ENCODE results near the gene MCM3.

The MCM3 gene

GRCh38 chr6:52284460-52285176 lies at the start of gene MCM3:
Gene MCM3, minus strand, starts transcription at chr6:52284742. Its CDS starts 68 bp downstream, at chr6:52284674.
- peak; percentile 99 for DNase-seq

GRCh38 chr6:52333840-52334200 lies 49.3 kb upstream of the MCM3 start:
- DNase-seq = no peak

- no peak for DNase-seq
Measured at GRCh38 chr6:52331793-52332457, 47.4 kb upstream of the MCM3 start.

GRCh38 chr6:52330470-52330869 lies 45.9 kb upstream of the MCM3 start:
- DNase-seq = no peak

GRCh38 chr6:52328729-52329128 lies 44.2 kb upstream of the MCM3 start:
- no peak for DNase-seq

GRCh38 chr6:52328303-52328662 lies 43.7 kb upstream of the MCM3 start:
- no peak for DNase-seq

GRCh38 chr6:52326540-52327364 lies 42.2 kb upstream of the MCM3 start:
- DNase-seq = no peak

- DNase-seq = no peak
Measured at GRCh38 chr6:52325695-52326471, 41.3 kb upstream of the MCM3 start.

- DNase-seq = no peak
Measured at GRCh38 chr6:52324189-52324588, 39.6 kb upstream of the MCM3 start.

GRCh38 chr6:52317841-52318581 lies 33.5 kb upstream of the MCM3 start:
- DNase-seq = no peak

GRCh38 chr6:52317211-52317610 lies 32.7 kb upstream of the MCM3 start:
- DNase-seq = no peak

- DNase-seq = no peak
Measured at GRCh38 chr6:52314752-52315151, 30.2 kb upstream of the MCM3 start.

GRCh38 chr6:52312461-52312860 lies 27.9 kb upstream of the MCM3 start:
- DNase-seq = no peak

- DNase-seq = no peak
Measured at GRCh38 chr6:52310932-52311331, 26.4 kb upstream of the MCM3 start.

GRCh38 chr6:52307900-52308372 lies 23.4 kb upstream of the MCM3 start:
- DNase-seq = no peak

GRCh38 chr6:52306972-52307870 lies 22.7 kb upstream of the MCM3 start:
- DNase-seq = no peak

- no peak for DNase-seq
Measured at GRCh38 chr6:52305948-52306767, 21.6 kb upstream of the MCM3 start.

GRCh38 chr6:52305411-52305810 lies 20.9 kb upstream of the MCM3 start:
- no peak for DNase-seq

GRCh38 chr6:52304983-52305390 lies 20.4 kb upstream of the MCM3 start:
- DNase-seq = no peak

- no peak for DNase-seq
Measured at GRCh38 chr6:52303178-52303577, 18.6 kb upstream of the MCM3 start.

Data from NCI-H2171 treated with DMSO at 0.1 percent for 48 hours (cell line).